ENCODE results near the gene CBLB.

Gene CBLB

GRCh38 chr3:105807146-105807545 is 61.7 kb downstream of the CBLB start:
- Histone ChIP-seq H3K36me3 (ENCODE audit: control insufficient read depth in 2 of 2, insufficient read depth in 1 of 2, low read length in 2 of 2) (no peaks in the 10 kb centered on the region), H3K4me1 (ENCODE audit: control insufficient read depth, insufficient read depth, low read length) (no peaks in the 10 kb centered on the region; the same call in none of the 2 replicates), H3K27ac (ENCODE audit: extremely low read depth, low read depth, low read length) (no peak overlapping the region), H3K9me3 (ENCODE audit: control insufficient read depth, insufficient read depth, low read depth, low read length) (no peaks in the 10 kb centered on the region), H3K4me3 (ENCODE audit: low read depth, low read length) (no peak overlapping the region)
- POLR2A ChIA-PET: no interaction called here
- CTCF ChIA-PET: no interaction called here
- TF ChIP-seq ZNF223 (tag by site-specific recombination; IDR thresholded peaks at IDR 0.05): no peak
- no peak for TF ChIP-seq HOXC10 (CRISPR knock-in tag; IDR thresholded peaks at IDR 0.05)
- no peak for TF ChIP-seq ZNF335 (tag by site-specific recombination; conservative IDR thresholded peaks at IDR 0.05)
- no peak for TF ChIP-seq ZFP3 (tag by site-specific recombination; IDR thresholded peaks at IDR 0.05; ENCODE audit: low read depth)

DNA sequence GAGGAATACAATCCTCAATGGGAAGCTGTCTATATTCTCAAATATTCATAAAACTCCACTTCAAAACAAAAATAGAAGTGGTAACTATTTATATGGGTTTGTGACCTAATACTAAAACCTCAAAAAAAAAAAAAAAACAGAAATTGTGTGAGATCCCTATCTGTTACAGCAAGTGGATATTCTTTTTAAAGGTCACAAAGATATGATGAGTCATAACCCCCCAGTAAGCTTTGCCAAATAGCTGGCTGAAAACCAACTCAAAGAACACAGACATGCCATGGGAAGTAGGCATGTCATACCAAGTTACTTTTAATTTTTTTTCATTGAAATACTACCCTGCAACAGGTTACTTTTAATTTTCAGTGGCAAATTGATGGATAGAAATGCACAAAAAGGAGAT is 62.5 kb downstream of the CBLB start:
- H3K4me1 ChIP-seq (ENCODE audit: control insufficient read depth, insufficient read depth, low read length): no peaks in the 10 kb centered on the region; the same call in none of the 2 replicates
- POLR2A ChIA-PET: interaction anchor here (0.6 kb wide), 1 partner anchor 16 kb away, joined by 4 read pairs; no protein-coding TSS in a partner anchor
- TF ChIP-seq GLIS1 (tag by site-specific recombination; IDR thresholded peaks at IDR 0.05) (peak; percentile 47), ZNF626 (tag by site-specific recombination; IDR thresholded peaks at IDR 0.05) (no peak)
- H3K36me3 ChIP-seq (ENCODE audit: control insufficient read depth in 2 of 2, insufficient read depth in 1 of 2, low read length in 2 of 2): no peaks in the 10 kb centered on the region
- no peak overlapping the region for H3K27ac ChIP-seq (ENCODE audit: extremely low read depth, low read depth, low read length)
- H3K4me3 ChIP-seq (ENCODE audit: low read depth, low read length): no peak overlapping the region
- no peaks in the 10 kb centered on the region for H3K9me3 ChIP-seq (ENCODE audit: control insufficient read depth, insufficient read depth, low read depth, low read length)
- CTCF ChIA-PET: no interaction called here

- H3K4me1 ChIP-seq (ENCODE audit: control insufficient read depth, insufficient read depth, low read length): no peaks in the 10 kb centered on the region; the same call in none of the 2 replicates
- POLR2A ChIA-PET: no interaction called here
- TF ChIP-seq PBX3 (CRISPR knock-in tag; IDR thresholded peaks at IDR 0.05) (no peak), IKZF3 (tag by site-specific recombination; IDR thresholded peaks at IDR 0.05) (no peak), ZSCAN30 (tag by site-specific recombination; IDR thresholded peaks at IDR 0.05) (no peak), ZNF37A (tag by site-specific recombination; IDR thresholded peaks at IDR 0.05) (no peak), ZNF76 (tag by site-specific recombination; IDR thresholded peaks at IDR 0.05; ENCODE audit: borderline replicate concordance, low read depth) (no peak), ZNF596 (tag by site-specific recombination; IDR thresholded peaks at IDR 0.05) (no peak), ZNF404 (tag by site-specific recombination; IDR thresholded peaks at IDR 0.05) (no peak), KLF9 (tag by site-specific recombination; IDR thresholded peaks at IDR 0.05; ENCODE audit: low read depth) (no peak), ZNF426 (tag by site-specific recombination; IDR thresholded peaks at IDR 0.05) (no peak), ZFHX2 (tag by site-specific recombination; conservative IDR thresholded peaks at IDR 0.05) (no peak), SALL2 (tag by site-specific recombination; IDR thresholded peaks at IDR 0.05; ENCODE audit: borderline replicate concordance) (no peak), GLIS1 (tag by site-specific recombination; IDR thresholded peaks at IDR 0.05) (no peak), ZNF544 (tag by site-specific recombination; IDR thresholded peaks at IDR 0.05) (no peak), ZNF501 (tag by site-specific recombination; IDR thresholded peaks at IDR 0.05) (no peak)
- TF ChIP-seq, protein P1, sequence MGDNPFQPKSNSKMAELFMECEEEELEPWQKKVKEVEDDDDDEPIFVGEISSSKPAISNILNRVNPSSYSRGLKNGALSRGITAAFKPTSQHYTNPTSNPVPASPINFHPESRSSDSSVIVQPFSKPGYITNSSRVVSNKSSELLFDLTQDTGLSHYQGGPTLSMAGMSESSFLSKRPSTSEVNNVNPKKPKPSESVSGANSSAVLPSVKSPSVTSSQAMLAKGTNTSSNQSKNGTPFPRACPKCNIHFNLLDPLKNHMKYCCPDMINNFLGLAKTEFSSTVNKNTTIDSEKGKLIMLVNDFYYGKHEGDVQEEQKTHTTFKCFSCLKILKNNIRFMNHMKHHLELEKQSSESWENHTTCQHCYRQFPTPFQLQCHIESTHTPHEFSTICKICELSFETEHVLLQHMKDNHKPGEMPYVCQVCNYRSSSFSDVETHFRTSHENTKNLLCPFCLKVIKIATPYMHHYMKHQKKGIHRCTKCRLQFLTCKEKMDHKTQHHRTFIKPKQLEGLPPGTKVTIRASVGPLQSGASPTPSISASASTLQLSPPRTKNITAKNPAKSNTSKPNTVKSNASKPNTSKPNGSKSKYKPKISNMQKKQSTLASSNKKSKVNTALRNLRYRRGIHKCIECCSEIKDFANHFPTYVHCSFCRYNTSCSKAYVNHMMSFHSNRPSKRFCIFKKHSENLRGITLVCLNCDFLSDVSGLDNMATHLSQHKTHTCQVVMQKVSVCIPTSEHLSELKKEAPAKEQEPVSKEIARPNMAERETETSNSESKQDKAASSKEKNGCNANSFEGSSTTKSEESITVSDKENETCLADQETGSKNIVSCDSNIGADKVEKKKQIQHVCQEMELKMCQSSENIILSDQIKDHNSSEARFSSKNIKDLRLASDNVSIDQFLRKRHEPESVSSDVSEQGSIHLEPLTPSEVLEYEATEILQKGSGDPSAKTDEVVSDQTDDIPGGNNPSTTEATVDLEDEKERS (tag by site-specific recombination; IDR thresholded peaks at IDR 0.05): no peak
- no peaks in the 10 kb centered on the region for H3K36me3 ChIP-seq (ENCODE audit: control insufficient read depth in 2 of 2, insufficient read depth in 1 of 2, low read length in 2 of 2)
- CTCF ChIA-PET: interaction anchor here (0.6 kb wide), 1 partner anchor 11 kb away, joined by 3 read pairs; no protein-coding TSS in a partner anchor
- no peaks in the 10 kb centered on the region for H3K9me3 ChIP-seq (ENCODE audit: control insufficient read depth, insufficient read depth, low read depth, low read length)
- H3K27ac ChIP-seq (ENCODE audit: extremely low read depth, low read depth, low read length): no peak overlapping the region
- H3K4me3 ChIP-seq (ENCODE audit: low read depth, low read length): no peak overlapping the region
These were observed 63.4 kb downstream of the CBLB start for GRCh38 chr3:105805404-105805803.

Data from HEK293 (cell line).